Activated B cell treated with CpG ODN at 0.5 μM for 24 hours (primary cell): Measurements from ENCODE around the gene KAT6B. TPM values are rescaled to one million over a fixed set of nuclear protein-coding genes. Genes with fewer than 3 reads are reported as not detected.
A peak's percentile ranks its signal among the peaks of the same experiment; 100 is the strongest.

Source experiments
- ATAC-seq: fragments of 200-7000 bp; cut with Tn5 transposase; one replicate; pipeline ENCODE4 v1.10.0; 2021; ENCODE audit warnings: low read depth, mild to moderate bottlenecking, moderate library complexity
- CTCF ChIA-PET: fragments of 350-600 bp; sonication (Branson Sonifier 250); formaldehyde crosslinking; loops from one replicate; lab custom pipeline; 2021; ENCODE audit warnings: antibody characterized with exemption; lab: Charles Lee
- POLR2A ChIA-PET: fragments of 350-600 bp; sonication (Branson Sonifier 250); formaldehyde crosslinking; loops from one replicate; lab custom pipeline; 2021; ENCODE audit warnings: antibody characterized with exemption; lab: Charles Lee
- DNase-seq: peaks from one replicate; pipeline ENCODE4 v3.0.0; 2022
- H3K27ac Mint-ChIP-seq: one replicate; pipeline ENCODE4 v1.8.0; 2020; ENCODE audit warnings: mixed read lengths
- H3K27me3 Mint-ChIP-seq: one replicate; pipeline ENCODE4 v1.8.0; 2021; ENCODE audit warnings: mixed read lengths
- H3K36me3 Mint-ChIP-seq: one replicate; pipeline ENCODE4 v1.8.0; 2021; ENCODE audit warnings: low read depth, mixed read lengths
- H3K4me1 Mint-ChIP-seq: one replicate; pipeline ENCODE4 v1.8.0; 2021; ENCODE audit warnings: mixed read lengths
- H3K4me3 Mint-ChIP-seq: one replicate; pipeline ENCODE4 v1.8.0; 2020; ENCODE audit warnings: mild to moderate bottlenecking, mixed read lengths
- H3K9me3 Mint-ChIP-seq: one replicate; pipeline ENCODE4 v1.8.0; 2020; ENCODE audit warnings: mixed read lengths
- CTCF ChIP-seq: fragments of 200-600 bp; IDR thresholded peaks from one replicate; pipeline ENCODE4 v1.8.0; 2022; ENCODE audit warnings: antibody characterized with exemption, mild to moderate bottlenecking
- intact Hi-C: fragments of 100-400 bp; cut with micrococcal nuclease; formaldehyde crosslinking; loops from one replicate; pipeline ENCODE4 v1.15.1; 2024
- total RNA-seq: library from RNA; stranded (reverse); gene quantifications from 2 replicates; pipeline ENCODE4 v1.2.3, GENCODE V29; 2022

Gene KAT6B
- total RNA-seq, 1 donor from 2014 or later, result 45.2 TPM

GRCh38 chr10:74827045-74827441 is 643 bp downstream of the KAT6B start:
- H3K27ac Mint-ChIP-seq, result peak overlapping the region; percentile 79
- no peak for TF ChIP-seq CTCF
- H3K4me3 Mint-ChIP-seq, result peak overlapping the region; percentile 88
- intact Hi-C loops, result loop anchor here (2.0 to 10.0 kb wide), 7 partner anchors 188 to 1332 kb away; partner anchors contain the start of genes CAMK2G, PPP3CB and VCL
- POLR2A ChIA-PET, result interaction anchor here (0.7 to 2.8 kb wide), 16 partner anchors 8 to 569 kb away, joined by 3 to 72 read pairs (median 6); partner anchors contain the start of gene SAMD8
- peaks cover 1% of the 10 kb centered on the region for H3K36me3 Mint-ChIP-seq
- H3K4me1 Mint-ChIP-seq, result peaks cover 51% of the 10 kb centered on the region
- no peak for DNase-seq
- no peaks in the 10 kb centered on the region for H3K27me3 Mint-ChIP-seq
- CTCF ChIA-PET, result interaction anchor here (0.8 kb wide), 1 partner anchor 408 kb away, joined by 3 read pairs; no protein-coding TSS in a partner anchor
- no peak for ATAC-seq
- H3K9me3 Mint-ChIP-seq, result no peaks in the 10 kb centered on the region

DNA sequence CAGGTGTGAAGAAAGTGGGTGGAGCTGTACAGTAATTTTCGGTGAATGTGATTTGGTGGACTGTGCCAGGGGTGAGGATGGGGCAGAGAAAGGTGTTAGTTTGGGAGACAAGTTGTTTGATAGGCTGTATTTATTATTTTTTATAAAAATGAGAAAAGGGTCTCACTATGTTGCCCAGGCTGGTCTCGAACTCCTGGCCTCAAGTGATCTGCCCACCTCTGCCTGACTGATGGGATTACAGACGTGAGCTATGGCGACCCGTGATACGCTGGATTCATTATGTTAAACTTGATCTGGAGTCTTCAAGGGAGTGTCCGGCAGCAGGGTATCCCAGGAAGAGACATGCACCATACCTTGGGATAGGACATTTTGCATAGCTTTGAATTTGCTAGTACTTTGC is 1.3 kb downstream of the KAT6B start:
- ChIA-PET CTCF (interaction anchor here (0.8 kb wide), 1 partner anchor 408 kb away, joined by 3 read pairs; no protein-coding TSS in a partner anchor), POLR2A (interaction anchor here (0.7 to 2.8 kb wide), 8 partner anchors 8 to 382 kb away, joined by 3 to 72 read pairs (median 6); partner anchors contain the start of gene SAMD8)
- intact Hi-C loops, result loop anchor here (2.0 to 10.0 kb wide), 7 partner anchors 187 to 1333 kb away; partner anchors contain the start of genes CAMK2G, PPP3CB and VCL
- Mint-ChIP-seq H3K4me3 (peak overlapping the region; percentile 88), H3K27me3 (no peaks in the 10 kb centered on the region), H3K9me3 (no peaks in the 10 kb centered on the region), H3K4me1 (peaks cover 52% of the 10 kb centered on the region), H3K36me3 (peaks cover 1% of the 10 kb centered on the region), H3K27ac (peak overlapping the region; percentile 79)
- no peak for DNase-seq
- TF ChIP-seq CTCF, result no peak
- no peak for ATAC-seq

DNA sequence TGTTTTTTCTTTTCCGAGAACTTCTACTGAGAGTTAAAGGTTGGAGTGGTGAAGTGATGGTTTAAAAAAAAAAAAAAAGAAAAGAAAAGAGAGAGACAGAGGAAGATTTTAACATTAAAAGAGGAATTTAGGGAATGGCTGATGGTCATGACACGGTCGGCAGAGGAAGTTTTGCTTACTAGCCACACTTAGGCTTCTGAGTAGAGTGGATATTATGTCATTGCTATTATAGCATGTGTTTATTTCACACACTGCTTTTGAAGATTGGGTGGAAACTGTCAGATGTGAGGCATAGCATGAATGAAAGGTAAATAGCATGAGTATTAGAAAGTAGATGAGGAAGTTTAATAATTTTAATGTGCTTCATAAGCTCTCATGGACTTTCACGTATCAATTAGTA is 2.5 kb downstream of the KAT6B start:
- intact Hi-C loops, result loop anchor here (5.0 to 10.0 kb wide), 6 partner anchors 564 to 1334 kb away; partner anchors contain the start of genes CAMK2G, PPP3CB and VCL
- Mint-ChIP-seq H3K9me3 (no peaks in the 10 kb centered on the region), H3K4me1 (peaks cover 60% of the 10 kb centered on the region), H3K27ac (peak overlapping the region; percentile 57), H3K27me3 (no peaks in the 10 kb centered on the region), H3K4me3 (peak overlapping the region; percentile 35), H3K36me3 (peaks cover 4% of the 10 kb centered on the region)
- ATAC-seq (no peak), DNase-seq (no peak)
- no peak for TF ChIP-seq CTCF
- ChIA-PET CTCF (no interaction called here), POLR2A (interaction anchor here (0.7 to 1.1 kb wide), 3 partner anchors 25 to 950 kb away, joined by 3 to 12 read pairs (median 9); no protein-coding TSS in a partner anchor)

- no peak for TF ChIP-seq CTCF
- POLR2A ChIA-PET, result interaction anchor here (0.9 kb wide), 1 partner anchor 146 kb away, joined by 3 read pairs; no protein-coding TSS in a partner anchor
- peak overlapping the region; percentile 5 for H3K27ac Mint-ChIP-seq
- no peaks in the 10 kb centered on the region for H3K9me3 Mint-ChIP-seq
- peaks cover 7% of the 10 kb centered on the region for H3K36me3 Mint-ChIP-seq
- ATAC-seq, result no peak
- no peak for DNase-seq
- CTCF ChIA-PET, result no interaction called here
- no peaks in the 10 kb centered on the region for H3K27me3 Mint-ChIP-seq
- intact Hi-C loops, result no loop called here
- peaks cover 72% of the 10 kb centered on the region for H3K4me1 Mint-ChIP-seq
- no peak overlapping the region for H3K4me3 Mint-ChIP-seq
These were observed 5.2 kb downstream of the KAT6B start for GRCh38 chr10:74831518-74832120.

DNA sequence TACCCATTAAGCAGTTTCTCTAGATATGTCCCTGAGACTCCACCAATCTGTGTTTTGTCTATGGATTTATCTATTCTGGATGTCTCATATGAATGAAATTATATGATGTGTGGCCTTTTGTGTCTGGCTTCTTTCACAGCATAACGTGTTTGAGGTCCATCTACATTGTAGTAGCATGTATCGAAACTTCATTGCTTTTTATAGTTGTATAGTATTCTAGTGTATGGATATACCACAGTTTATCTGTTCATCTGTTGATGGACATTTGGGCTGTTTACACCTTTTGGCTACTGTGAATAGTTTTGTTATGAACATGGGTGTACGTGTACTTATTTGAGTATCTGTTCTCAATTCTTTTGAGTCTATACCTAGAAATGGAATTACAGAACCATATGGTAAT is 9.6 kb downstream of the KAT6B start:
- no peak overlapping the region for H3K27ac Mint-ChIP-seq

More for the DNA sequence above, 9.6 kb downstream of the KAT6B start:
- no peak for TF ChIP-seq CTCF
- ChIA-PET CTCF (no interaction called here), POLR2A (interaction anchor here (1.2 to 3.4 kb wide), 2 partner anchors 9 to 16 kb away, joined by 3 to 19 read pairs; partner anchors contain the start of gene KAT6B)
- intact Hi-C loops, result no loop called here
- no peak overlapping the region for H3K4me3 Mint-ChIP-seq
- peaks cover 23% of the 10 kb centered on the region for H3K36me3 Mint-ChIP-seq
- H3K4me1 Mint-ChIP-seq, result peaks cover 45% of the 10 kb centered on the region
- DNase-seq, result no peak
- H3K27me3 Mint-ChIP-seq, result no peaks in the 10 kb centered on the region
- no peaks in the 10 kb centered on the region for H3K9me3 Mint-ChIP-seq
- ATAC-seq, result no peak
